ENCODE measurements around the gene WDR90.

DNA sequence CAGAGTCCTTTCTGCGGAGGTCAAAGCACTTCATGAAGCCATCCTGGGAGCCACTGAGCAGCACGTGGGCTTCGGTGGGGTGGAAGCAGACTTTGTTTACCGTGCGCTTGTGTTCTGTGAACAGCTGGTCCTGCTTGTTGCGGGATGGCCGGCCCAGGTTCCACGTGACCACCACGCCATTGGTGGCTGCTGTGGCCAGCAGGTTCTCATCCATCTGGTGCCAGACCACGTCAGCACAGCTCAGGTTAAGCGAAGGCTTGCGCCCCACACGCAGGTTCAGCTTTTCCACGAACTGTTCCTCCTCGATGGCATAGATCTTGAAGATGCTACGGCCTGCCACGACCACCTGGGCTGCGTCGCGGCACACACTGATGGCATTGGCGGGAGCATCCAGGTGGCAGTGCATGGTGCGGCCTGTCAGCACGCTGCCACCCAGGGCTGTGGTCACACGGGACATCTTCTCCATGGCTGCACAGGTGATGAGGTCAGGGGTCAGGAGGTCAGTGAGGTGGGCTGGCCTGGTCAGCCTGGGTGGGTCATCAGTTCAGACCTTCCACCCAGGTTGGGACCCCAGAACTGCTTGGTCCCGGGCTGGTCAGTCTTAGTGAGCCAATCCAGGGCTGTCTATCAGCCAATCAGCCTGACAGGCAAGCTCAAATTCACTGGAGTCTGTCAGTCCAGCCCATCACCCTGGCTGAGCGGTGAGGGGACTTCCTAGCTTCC is 40.2 kb downstream of the WDR90 start:
- TF ChIP-seq, protein P1, sequence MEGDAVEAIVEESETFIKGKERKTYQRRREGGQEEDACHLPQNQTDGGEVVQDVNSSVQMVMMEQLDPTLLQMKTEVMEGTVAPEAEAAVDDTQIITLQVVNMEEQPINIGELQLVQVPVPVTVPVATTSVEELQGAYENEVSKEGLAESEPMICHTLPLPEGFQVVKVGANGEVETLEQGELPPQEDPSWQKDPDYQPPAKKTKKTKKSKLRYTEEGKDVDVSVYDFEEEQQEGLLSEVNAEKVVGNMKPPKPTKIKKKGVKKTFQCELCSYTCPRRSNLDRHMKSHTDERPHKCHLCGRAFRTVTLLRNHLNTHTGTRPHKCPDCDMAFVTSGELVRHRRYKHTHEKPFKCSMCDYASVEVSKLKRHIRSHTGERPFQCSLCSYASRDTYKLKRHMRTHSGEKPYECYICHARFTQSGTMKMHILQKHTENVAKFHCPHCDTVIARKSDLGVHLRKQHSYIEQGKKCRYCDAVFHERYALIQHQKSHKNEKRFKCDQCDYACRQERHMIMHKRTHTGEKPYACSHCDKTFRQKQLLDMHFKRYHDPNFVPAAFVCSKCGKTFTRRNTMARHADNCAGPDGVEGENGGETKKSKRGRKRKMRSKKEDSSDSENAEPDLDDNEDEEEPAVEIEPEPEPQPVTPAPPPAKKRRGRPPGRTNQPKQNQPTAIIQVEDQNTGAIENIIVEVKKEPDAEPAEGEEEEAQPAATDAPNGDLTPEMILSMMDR (conservative IDR thresholded peaks at IDR 0.05; ENCODE audit: low read depth in 2 of 2) = no peak
- TF ChIP-seq POLR2AphosphoS5 (IDR thresholded peaks at IDR 0.05; ENCODE audit: low read depth) = no peak
- TF ChIP-seq EZH2 (IDR thresholded peaks at IDR 0.05; ENCODE audit: low read depth, unreplicated experiment) = no peak
- TF ChIP-seq CREB1 (CRISPR knock-in tag; IDR thresholded peaks at IDR 0.05; ENCODE audit: low read depth) = no peak
- TF ChIP-seq STAT1 (IDR thresholded peaks at IDR 0.05; ENCODE audit: unreplicated experiment) = no peak
- no peak for TF ChIP-seq EZH2phosphoT487 (IDR thresholded peaks at IDR 0.05; ENCODE audit: unreplicated experiment)
- TF ChIP-seq, protein P2, sequence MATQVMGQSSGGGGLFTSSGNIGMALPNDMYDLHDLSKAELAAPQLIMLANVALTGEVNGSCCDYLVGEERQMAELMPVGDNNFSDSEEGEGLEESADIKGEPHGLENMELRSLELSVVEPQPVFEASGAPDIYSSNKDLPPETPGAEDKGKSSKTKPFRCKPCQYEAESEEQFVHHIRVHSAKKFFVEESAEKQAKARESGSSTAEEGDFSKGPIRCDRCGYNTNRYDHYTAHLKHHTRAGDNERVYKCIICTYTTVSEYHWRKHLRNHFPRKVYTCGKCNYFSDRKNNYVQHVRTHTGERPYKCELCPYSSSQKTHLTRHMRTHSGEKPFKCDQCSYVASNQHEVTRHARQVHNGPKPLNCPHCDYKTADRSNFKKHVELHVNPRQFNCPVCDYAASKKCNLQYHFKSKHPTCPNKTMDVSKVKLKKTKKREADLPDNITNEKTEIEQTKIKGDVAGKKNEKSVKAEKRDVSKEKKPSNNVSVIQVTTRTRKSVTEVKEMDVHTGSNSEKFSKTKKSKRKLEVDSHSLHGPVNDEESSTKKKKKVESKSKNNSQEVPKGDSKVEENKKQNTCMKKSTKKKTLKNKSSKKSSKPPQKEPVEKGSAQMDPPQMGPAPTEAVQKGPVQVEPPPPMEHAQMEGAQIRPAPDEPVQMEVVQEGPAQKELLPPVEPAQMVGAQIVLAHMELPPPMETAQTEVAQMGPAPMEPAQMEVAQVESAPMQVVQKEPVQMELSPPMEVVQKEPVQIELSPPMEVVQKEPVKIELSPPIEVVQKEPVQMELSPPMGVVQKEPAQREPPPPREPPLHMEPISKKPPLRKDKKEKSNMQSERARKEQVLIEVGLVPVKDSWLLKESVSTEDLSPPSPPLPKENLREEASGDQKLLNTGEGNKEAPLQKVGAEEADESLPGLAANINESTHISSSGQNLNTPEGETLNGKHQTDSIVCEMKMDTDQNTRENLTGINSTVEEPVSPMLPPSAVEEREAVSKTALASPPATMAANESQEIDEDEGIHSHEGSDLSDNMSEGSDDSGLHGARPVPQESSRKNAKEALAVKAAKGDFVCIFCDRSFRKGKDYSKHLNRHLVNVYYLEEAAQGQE (IDR thresholded peaks at IDR 0.05; ENCODE audit: unreplicated experiment) = no peak
